Vagina (tissue), 2 donors: ENCODE data around the gene SLC38A2.

ENCODE experiments used
- CTCF ChIP-seq, 3 experiments: fragments of 450-650 bp in 2 of 3; fragments of 200-600 bp in 1 of 3; sonication (generic) in 1 of 3; IDR thresholded peaks; one replicate each; pipeline ENCODE4 v1.5.1; 2017 to 2019; ENCODE audit warnings: antibody characterized with exemption in 3 of 3, mild to moderate bottlenecking in 2 of 3, moderate library complexity in 2 of 3
- POLR2A ChIP-seq, 2 donors: fragments of 450-650 bp; IDR thresholded peaks; one replicate each; pipeline ENCODE4 v1.6.1; 2017; ENCODE audit warnings: antibody characterized with exemption in 2 of 2, mild to moderate bottlenecking in 2 of 2, moderate library complexity in 2 of 2
- POLR2AphosphoS5 ChIP-seq, 2 donors: sonication (generic); formaldehyde crosslinking; IDR thresholded peaks; one replicate each; pipeline ENCODE4 v1.9.0; 2017; ENCODE audit warnings: antibody characterized with exemption in 2 of 2, mild to moderate bottlenecking in 2 of 2, low read depth in 1 of 2; ENCODE audit not compliant: insufficient read depth in 1 of 2

GRCh38 chr12:46368684-46369083 is 3.9 kb downstream of the SLC38A2 start:
- TF ChIP-seq CTCF (IDR thresholded peaks at IDR 0.05), result no peak
- TF ChIP-seq POLR2A (IDR thresholded peaks at IDR 0.05), result no peak
- TF ChIP-seq POLR2AphosphoS5 (IDR thresholded peaks at IDR 0.05; ENCODE audit: insufficient read depth in 1 of 2, low read depth in 1 of 2), result no peak
